ENCODE results near the gene NPTN.
"Not testable (repeated sequence)": the region's sequence is repeated elsewhere in the genome, so short reads cannot be mapped to it uniquely, and the experiment has no call there.

The NPTN gene

GRCh38 chr15:73601451-73602445 lies 31.4 kb downstream of the NPTN start:
- no peak for DNase-seq (ENCODE audit: low read depth in 1 of 2, low spot score in 1 of 2)

DNA sequence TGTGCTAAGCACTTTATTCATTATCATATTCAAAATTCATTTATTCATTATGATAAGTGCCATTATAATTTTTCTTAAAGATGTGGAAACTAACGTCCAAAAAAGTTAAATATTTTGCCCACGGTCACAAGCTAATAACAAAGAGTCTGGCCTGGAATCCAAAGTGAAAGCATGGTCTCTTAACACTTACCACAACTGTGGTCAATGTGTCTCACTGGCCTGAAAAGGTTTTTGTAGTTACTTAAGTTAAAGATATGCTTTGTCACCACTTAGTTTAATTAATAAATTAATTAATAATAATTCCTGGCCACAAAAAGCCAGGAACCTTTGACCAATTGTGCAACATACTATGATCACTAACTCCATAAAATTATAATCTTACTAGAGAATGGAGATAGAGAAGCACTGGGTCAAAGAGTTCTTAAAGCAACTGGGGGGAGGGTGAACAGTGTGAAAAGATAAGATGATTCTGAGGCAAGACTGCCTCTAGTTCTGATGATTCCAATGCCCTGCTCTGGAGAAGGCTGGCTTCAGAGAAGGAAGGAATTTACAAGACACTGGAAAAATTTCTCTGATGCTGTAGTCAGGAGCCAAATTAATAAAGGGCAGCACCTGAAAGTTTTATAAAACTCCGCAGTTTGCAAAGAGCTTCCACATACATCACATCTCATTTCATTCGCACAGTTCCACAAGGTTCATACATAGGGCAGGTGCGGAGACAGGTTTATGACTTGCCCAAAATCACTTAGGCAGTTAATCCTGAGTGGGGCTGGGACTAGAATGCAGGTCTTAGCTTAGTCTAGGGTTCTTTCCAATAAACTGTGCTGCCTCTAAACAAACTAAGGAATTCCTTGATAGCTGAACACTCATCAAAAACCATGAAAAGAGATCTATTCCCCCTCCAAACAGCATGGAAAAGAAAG lies 32.5 kb downstream of the NPTN start:
- DNase-seq (ENCODE audit: low read depth in 1 of 2, low spot score in 1 of 2): no peak

DNA sequence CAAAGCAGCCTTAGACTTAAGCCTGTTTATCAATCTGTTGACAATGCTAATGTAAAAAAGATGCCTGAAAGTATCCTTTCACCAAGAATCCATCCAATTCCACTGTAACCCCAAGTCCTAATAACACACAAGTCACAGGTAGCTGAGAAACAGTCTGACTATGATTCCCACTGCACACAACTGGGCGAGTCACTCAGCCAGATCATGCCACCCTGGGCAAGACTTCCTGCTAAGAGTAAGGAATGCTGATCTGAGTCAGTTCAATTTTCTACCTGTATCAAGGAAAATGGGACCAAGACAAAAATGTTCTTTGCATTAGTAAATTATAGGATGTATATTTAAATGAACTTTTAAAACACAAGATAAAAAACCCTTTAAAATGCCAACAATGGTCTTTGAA lies 33.3 kb downstream of the NPTN start:
- DNase-seq (ENCODE audit: low read depth in 1 of 2, low spot score in 1 of 2): no peak

GRCh38 chr15:73598530-73599160 lies 34.5 kb downstream of the NPTN start:
- no peak for DNase-seq (ENCODE audit: low read depth in 1 of 2, low spot score in 1 of 2)

DNA sequence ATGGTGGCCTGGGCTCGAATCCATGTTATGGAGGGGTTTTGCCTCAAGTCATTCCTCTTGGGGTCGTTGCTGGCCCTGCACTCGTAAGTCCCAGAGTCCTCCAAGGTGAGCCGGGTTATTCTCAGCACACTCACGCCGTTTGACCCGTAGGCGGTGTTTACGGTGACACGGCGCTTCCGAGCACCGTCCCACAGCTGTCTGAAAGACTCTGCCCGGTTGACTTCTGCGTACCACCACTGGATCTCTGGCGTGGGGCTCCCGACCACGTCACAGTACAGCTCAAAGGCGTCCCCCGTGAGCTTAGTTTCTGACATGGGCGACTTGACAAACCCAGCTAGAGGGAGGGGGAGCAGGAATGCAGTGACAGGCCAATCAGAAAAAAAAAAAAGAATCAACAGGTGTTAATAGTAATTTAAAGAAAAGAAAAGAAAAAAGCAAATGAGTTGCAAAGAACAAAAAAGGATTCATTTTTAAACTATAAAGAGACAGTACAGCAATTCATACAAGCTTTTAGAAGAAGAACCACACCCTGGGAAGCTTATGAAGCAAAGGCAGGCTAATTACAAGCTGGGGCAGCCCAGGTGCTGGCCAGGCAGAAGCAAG lies 36.1 kb downstream of the NPTN start:
- no peak for DNase-seq (ENCODE audit: low read depth in 1 of 2, low spot score in 1 of 2)

- DNase-seq (ENCODE audit: low read depth in 1 of 2, low spot score in 1 of 2): no peak
Observed at GRCh38 chr15:73596174-73596573, 37.0 kb downstream of the NPTN start.

DNA sequence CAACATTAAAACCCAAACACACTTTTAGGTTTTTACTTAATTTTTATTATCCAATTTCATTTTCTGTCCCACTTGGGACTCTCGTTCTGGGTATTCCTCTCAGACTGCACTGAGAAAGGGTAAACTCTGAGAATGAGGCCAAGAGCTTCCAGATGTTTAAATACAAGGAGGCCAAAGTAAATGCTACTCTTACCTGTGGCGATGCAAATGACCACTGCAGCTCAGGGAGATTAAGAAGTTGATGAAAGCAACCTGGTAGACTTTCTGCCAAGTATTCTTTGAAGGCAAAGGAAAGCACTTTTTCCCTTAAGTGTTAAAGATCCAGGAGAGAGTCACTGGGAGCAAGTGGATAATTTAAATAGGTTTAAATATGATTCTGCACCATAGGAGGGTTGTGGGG lies 39.1 kb downstream of the NPTN start:
- DNase-seq (ENCODE audit: low read depth in 1 of 2, low spot score in 1 of 2): no peak

- no peak for DNase-seq (ENCODE audit: low read depth in 1 of 2, low spot score in 1 of 2)
Observed at GRCh38 chr15:73593304-73594074, 39.7 kb downstream of the NPTN start.

DNA sequence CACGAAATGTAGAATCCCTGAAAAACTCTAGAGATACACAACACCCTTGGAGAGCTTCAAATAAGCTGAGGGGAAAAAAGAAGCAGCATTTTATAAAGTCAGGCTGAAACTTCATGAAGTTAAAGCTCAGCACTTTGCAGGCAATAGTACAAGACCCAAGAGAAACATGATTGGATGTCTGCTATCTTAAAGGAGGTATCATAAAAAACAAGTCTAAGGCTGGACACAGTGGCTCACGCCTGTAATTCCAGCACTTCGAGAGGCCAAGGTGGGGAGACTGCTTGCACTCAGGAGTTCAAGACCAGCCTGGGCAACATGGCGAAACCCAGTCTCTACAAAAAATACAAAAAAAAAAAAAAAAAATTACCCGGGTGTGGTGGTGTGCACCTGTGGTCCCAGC lies 42.9 kb downstream of the NPTN start:
- DNase-seq (ENCODE audit: low read depth in 1 of 2, low spot score in 1 of 2): no peak

GRCh38 chr15:73589766-73590165 lies 43.4 kb downstream of the NPTN start:
- no peak for DNase-seq (ENCODE audit: low read depth in 1 of 2, low spot score in 1 of 2)

DNA sequence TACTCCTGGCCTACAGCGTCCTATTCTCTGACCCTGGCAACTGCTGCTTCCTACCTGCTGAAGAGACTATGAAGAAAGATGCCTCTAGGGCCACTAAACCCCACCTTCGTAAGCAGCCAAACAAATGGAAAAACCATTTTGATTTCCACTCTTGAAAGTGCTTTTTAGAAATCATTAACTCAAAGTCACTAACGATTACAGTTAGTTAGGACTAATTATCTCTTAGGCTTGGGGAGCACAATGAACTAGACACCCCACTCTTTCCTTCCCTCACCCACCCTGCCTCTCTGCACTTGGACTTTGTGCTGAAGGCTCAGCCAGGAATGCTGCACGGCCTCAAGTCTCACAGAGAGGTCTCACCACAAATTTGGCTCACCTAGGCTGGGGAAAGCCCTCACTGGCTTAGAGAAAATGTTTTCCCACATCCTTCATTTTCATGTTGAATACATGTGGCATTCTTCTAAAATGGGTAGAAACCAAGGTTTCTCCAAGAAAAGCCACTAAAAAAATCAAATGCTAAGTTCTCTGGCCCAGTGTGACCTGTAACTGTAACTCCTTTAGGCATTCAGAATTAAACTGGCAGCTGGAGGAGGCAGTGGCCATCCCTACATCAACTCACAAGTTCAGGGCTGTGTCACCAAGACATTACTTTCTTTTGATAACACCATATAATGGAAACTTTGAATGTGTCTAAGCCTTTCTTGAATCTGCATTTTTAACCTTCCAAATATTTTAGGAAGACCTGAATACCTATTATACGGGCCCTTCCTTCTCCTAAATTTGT lies 47.1 kb downstream of the NPTN start:
- DNase-seq (ENCODE audit: low read depth in 1 of 2, low spot score in 1 of 2): no peak

DNA sequence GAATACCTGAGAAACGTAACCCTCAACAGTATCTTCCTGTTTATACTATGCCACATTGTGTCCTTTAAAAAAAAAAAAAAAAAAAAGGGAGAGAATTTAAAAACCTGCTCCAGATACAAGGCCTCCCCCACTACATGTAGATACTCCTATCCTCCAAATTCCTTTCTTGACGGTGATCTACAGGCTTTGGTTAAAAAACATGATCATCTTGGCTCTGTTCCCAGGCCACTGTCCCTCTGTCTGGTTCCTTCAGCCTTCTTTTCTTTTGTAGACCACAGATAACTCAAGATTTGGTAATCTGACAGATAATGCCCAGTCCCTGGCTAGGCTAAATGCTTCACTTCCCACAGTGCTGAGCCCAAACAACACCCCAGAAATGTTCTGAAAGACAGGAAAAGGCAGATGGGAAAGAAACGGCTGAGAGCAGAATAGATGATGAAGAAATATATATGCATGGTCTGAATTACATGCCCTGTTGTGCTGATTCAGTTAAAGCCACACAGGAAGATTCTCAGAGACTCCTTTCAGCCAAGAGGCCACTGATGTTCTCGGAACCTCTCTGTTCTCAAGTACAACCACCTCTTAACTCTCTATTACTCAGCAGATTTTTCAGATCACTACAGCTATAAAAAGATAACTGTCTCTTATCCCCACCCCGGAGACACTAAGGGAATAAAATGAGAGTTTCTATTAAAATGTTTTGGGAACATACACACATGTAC lies 48.3 kb downstream of the NPTN start:
- no peak for DNase-seq (ENCODE audit: low read depth in 1 of 2, low spot score in 1 of 2)

DNA sequence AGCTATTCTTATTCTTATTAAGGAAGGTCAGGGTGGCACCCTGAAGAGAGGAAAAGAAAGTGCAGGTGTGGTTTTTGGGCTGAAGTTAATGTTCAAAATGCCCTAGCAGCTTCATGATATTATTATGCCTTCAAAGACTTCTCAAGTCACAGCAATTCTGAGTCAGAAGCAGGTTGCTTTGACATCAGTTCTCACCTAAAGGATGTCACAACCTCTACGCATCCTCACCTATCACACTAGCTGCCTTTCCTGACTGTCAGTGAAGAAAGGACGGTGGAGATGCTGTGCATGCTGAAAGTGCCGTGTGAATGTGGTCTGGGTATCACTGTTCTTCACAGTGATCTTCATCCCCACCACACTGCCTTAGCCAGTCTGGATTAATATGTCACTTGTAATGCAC lies 49.6 kb downstream of the NPTN start:
- no peak for DNase-seq (ENCODE audit: low read depth in 1 of 2, low spot score in 1 of 2)

- DNase-seq (ENCODE audit: low read depth in 1 of 2, low spot score in 1 of 2): no peak
Observed at GRCh38 chr15:73582851-73583379, 50.3 kb downstream of the NPTN start.

- no peak for DNase-seq (ENCODE audit: low read depth in 1 of 2, low spot score in 1 of 2)
Observed at GRCh38 chr15:73578026-73578425, 55.2 kb downstream of the NPTN start.

- DNase-seq (ENCODE audit: low read depth in 1 of 2, low spot score in 1 of 2): not testable (repeated sequence)
Observed at GRCh38 chr15:73577593-73577992, 55.6 kb downstream of the NPTN start.

GRCh38 chr15:73575636-73576247 lies 57.4 kb downstream of the NPTN start:
- DNase-seq (ENCODE audit: low read depth in 1 of 2, low spot score in 1 of 2): no peak

DNA sequence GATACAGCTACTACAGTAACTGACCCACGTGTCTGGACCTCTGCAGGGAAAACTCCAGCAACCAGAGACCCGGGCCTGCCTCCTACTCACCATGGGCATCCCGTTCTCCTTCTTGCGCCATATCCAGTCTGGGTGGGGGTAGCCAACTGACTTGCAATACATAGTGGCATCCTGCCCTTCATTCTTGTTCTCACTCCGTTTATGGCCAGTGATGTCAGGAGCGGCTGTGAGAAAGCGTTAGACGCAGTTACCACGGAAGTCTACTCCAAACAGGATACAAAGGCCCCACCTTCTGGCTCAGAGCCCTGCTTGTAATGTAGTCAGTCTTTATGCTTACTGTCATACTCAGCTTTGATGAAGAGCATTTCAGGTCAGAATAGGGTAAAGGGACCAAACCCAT lies 59.6 kb downstream of the NPTN start:
- DNase-seq (ENCODE audit: low read depth in 1 of 2, low spot score in 1 of 2): no peak
